Suprapubic skin (tissue), 4 donors: ENCODE results near the gene CDC25B. TPM values are rescaled to one million over a fixed set of nuclear protein-coding genes. Genes with fewer than 3 reads are reported as not detected.
"Not testable (repeated sequence)": the region's sequence is repeated elsewhere in the genome, so short reads cannot be mapped to it uniquely, and the experiment has no call there.

ENCODE experiments used
- DNase-seq, 2 donors: peaks; one replicate each; pipeline ENCODE4 v3.0.0-alpha.2; 2019; ENCODE audit warnings: low spot score in 2 of 2
- H3K27ac ChIP-seq: fragments of 200-600 bp; sonication (generic); one replicate; pipeline ENCODE4 v1.5.1; 2019
- H3K27me3 ChIP-seq: fragments of 200-600 bp; sonication (generic); one replicate; pipeline ENCODE4 v1.5.1; 2019
- H3K36me3 ChIP-seq: fragments of 200-600 bp; sonication (generic); one replicate; pipeline ENCODE4 v1.5.1; 2019
- H3K4me1 ChIP-seq: fragments of 200-600 bp; sonication (generic); one replicate; pipeline ENCODE4 v1.5.1; 2019
- H3K4me3 ChIP-seq: fragments of 200-600 bp; sonication (generic); one replicate; pipeline ENCODE4 v1.5.1; 2019; ENCODE audit warnings: mild to moderate bottlenecking
- H3K9me3 ChIP-seq: fragments of 200-600 bp; sonication (generic); one replicate; pipeline ENCODE4 v1.5.1; 2019
- CTCF ChIP-seq, 2 donors: fragments of 200-600 bp in 1 of 2; fragments of 450-650 bp in 1 of 2; sonication (generic) in 1 of 2; IDR thresholded peaks; one replicate each; pipeline ENCODE4 v1.5.1; 2016 to 2019; ENCODE audit warnings: antibody characterized with exemption in 2 of 2, mild to moderate bottlenecking in 1 of 2, moderate library complexity in 1 of 2
- EP300 ChIP-seq: sonication (generic); formaldehyde crosslinking; IDR thresholded peaks from one replicate; pipeline ENCODE4 v1.6.1; 2017; ENCODE audit warnings: antibody characterized with exemption
- POLR2A ChIP-seq, 2 donors: fragments of 450-650 bp; IDR thresholded peaks; one replicate each; pipeline ENCODE4 v1.6.1; 2017; ENCODE audit warnings: antibody characterized with exemption in 2 of 2, mild to moderate bottlenecking in 2 of 2, moderate library complexity in 2 of 2
- POLR2AphosphoS5 ChIP-seq, 3 donors: sonication (generic); formaldehyde crosslinking; IDR thresholded peaks; one replicate each; pipeline ENCODE4 v1.6.1; 2017; ENCODE audit warnings: antibody characterized with exemption in 3 of 3
- WGBS: methylation state at CpG from one replicate; pipeline ENCODE4 v1.1.5; 2018; 5-methylcytosine and 5-hydroxymethylcytosine counted together
- total RNA-seq, 4 donors: library from RNA; depleted of rRNA; stranded (reverse); fragments of >200 nt; gene quantifications; one replicate each; pipeline ENCODE4 v1.1.0, GENCODE V29; 2016

The CDC25B gene
- total RNA-seq, 4 donors from 2014 or later: 12.7 to 34.4 (median 23.3) TPM

DNA sequence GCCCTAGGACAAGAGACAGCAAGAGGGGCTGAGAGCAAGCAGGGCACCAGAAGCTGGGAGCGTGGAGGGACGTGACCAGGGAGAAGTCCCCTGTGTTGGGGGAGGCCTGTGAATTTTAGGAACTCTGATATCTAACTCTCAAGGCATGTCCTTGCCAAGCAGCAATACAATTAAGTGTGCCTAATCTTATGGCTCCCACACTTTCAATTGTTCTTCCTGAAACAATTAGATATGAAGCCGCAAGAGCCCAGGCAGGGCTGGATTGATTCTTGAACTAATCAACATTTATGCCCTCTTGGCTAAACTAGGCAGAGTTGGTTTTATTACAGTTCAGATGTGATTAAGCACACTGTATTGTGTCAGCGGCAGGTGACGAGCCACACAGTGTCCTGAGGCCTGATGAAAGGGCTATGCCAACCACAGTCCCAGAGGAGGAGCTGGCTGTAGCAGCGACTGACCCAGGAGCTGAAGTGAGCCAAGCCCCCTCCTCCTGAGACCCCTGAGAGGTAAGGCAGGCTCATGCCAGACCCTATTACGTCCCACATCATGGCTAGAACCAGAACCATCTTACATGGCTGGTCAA lies 46.3 kb downstream of the CDC25B start:
- no peaks in the 10 kb centered on the region for H3K27me3 ChIP-seq
- no peak overlapping the region for H3K4me3 ChIP-seq
- WGBS: 89% methylated on average over 7 of the region's 7 CpGs
- H3K4me1 ChIP-seq: peaks cover 14% of the 10 kb centered on the region
- H3K27ac ChIP-seq: no peak overlapping the region
- no peak for TF ChIP-seq POLR2A (IDR thresholded peaks at IDR 0.05)
- no peak for TF ChIP-seq POLR2AphosphoS5 (IDR thresholded peaks at IDR 0.05)
- TF ChIP-seq CTCF (IDR thresholded peaks at IDR 0.05): no peak
- TF ChIP-seq EP300: no peak
- H3K9me3 ChIP-seq: no peaks in the 10 kb centered on the region
- no peaks in the 10 kb centered on the region for H3K36me3 ChIP-seq
- no peak for DNase-seq

GRCh38 chr20:3843490-3843889 lies 47.4 kb downstream of the CDC25B start:
- DNase-seq: no peak
- no peak overlapping the region for H3K4me3 ChIP-seq
- no peak overlapping the region for H3K27ac ChIP-seq
- TF ChIP-seq CTCF (IDR thresholded peaks at IDR 0.05) (no peak), EP300 (no peak), POLR2AphosphoS5 (IDR thresholded peaks at IDR 0.05) (no peak), POLR2A (IDR thresholded peaks at IDR 0.05) (no peak)
- no peaks in the 10 kb centered on the region for H3K9me3 ChIP-seq
- H3K36me3 ChIP-seq: no peaks in the 10 kb centered on the region
- 44% methylated on average over 5 of the region's 5 CpGs for WGBS
- H3K27me3 ChIP-seq: no peaks in the 10 kb centered on the region
- H3K4me1 ChIP-seq: peaks cover 24% of the 10 kb centered on the region

- WGBS: 98% methylated on average over 9 of the region's 9 CpGs
- H3K4me1 ChIP-seq: peaks cover 29% of the 10 kb centered on the region
- not testable (repeated sequence) for H3K36me3 ChIP-seq, H3K27me3 ChIP-seq, H3K9me3 ChIP-seq, H3K4me3 ChIP-seq, DNase-seq, H3K27ac ChIP-seq
Observed at GRCh38 chr20:3843990-3844619, 48.0 kb downstream of the CDC25B start.

DNA sequence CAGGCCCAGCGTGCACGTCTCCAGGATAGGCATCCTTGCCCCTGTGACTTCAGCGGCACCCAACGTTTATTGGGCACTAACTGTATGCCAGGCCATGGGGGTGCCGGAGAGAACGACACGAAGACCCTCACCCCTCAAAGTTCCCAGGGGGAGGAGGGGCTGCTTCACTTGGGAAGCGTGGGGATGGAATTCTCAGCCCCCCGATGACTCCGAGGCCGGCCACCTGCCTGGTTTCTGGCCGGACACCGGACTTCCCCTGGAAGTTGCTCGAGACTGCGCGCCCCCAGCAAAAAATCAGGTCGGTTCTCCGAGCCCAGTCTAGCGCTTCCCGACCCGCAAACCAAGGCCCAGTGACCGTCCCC lies 50.2 kb downstream of the CDC25B start:
- no peaks in the 10 kb centered on the region for H3K9me3 ChIP-seq
- no peaks in the 10 kb centered on the region for H3K36me3 ChIP-seq
- H3K4me1 ChIP-seq: peaks cover 29% of the 10 kb centered on the region
- H3K4me3 ChIP-seq: peak overlapping the region; percentile 98
- peak overlapping the region; percentile 98 for H3K27ac ChIP-seq
- H3K27me3 ChIP-seq: no peaks in the 10 kb centered on the region
- WGBS: no CpG with 5 or more reads among the region's 22 CpGs
- TF ChIP-seq CTCF (IDR thresholded peaks at IDR 0.05) (no peak), POLR2A (IDR thresholded peaks at IDR 0.05) (peak in 1 of 2 donors; percentile 1), EP300 (no peak), POLR2AphosphoS5 (IDR thresholded peaks at IDR 0.05) (no peak)
- DNase-seq: no peak

- Histone ChIP-seq H3K4me1 (peaks cover 29% of the 10 kb centered on the region), H3K9me3 (no peaks in the 10 kb centered on the region), H3K27ac (peak within 1 kb of the TSS; percentile 98), H3K27me3 (no peaks in the 10 kb centered on the region), H3K4me3 (peak within 1 kb of the TSS; percentile 98), H3K36me3 (no peaks in the 10 kb centered on the region)
- peak in 1 of 2 donors; percentile 87 for TF ChIP-seq POLR2A (IDR thresholded peaks at IDR 0.05)
- no peak for TF ChIP-seq CTCF (IDR thresholded peaks at IDR 0.05)
- peak in 2 of 3 donors; percentile 28 to 58 for TF ChIP-seq POLR2AphosphoS5 (IDR thresholded peaks at IDR 0.05)
- TF ChIP-seq EP300: no peak
- no CpG with 5 or more reads among the region's 72 CpGs for WGBS
- DNase-seq: peak; percentile 93 to 95
Observed at GRCh38 chr20:3846740-3847428, 50.8 kb downstream of the CDC25B start, which contains the start of gene MAVS. Gene MAVS (plus strand): TSS chr20:3846834. CDS start chr20:3854625, 7,791 bp downstream.
